ENCODE measurements around the gene ANKS1B. TPM values are rescaled to one million over a fixed set of nuclear protein-coding genes. Genes with fewer than 3 reads are reported as not detected.
"Not testable (repeated sequence)": the region's sequence is repeated elsewhere in the genome, so short reads cannot be mapped to it uniquely, and the experiment has no call there.

Gene ANKS1B
- total RNA-seq, 3 donors from 2014 or later (not counting 1 experiment from before 2014, with no cell fraction given): not detected

- Histone ChIP-seq H3K4me3 (ENCODE audit: low read length) (no peak overlapping the region), H3K36me3 (ENCODE audit: control insufficient read depth, insufficient read depth, low read length) (no peaks in the 10 kb centered on the region), H3K9me3 (ENCODE audit: control insufficient read depth, insufficient read depth, low read length) (no peaks in the 10 kb centered on the region), H3K27me3 (ENCODE audit: control insufficient read depth, insufficient read depth, low read length) (no peaks in the 10 kb centered on the region), H3K4me1 (ENCODE audit: control insufficient read depth, insufficient read depth, low read length) (no peaks in the 10 kb centered on the region), H3K27ac (ENCODE audit: low read length) (no peak overlapping the region)
- no peak for DNase-seq
- ATAC-seq: no peak
- Mint-ChIP-seq H3K9me3 (peaks cover 7 to 17% of the 10 kb centered on the region in 2 donors), H3K4me1 (no peaks in the 10 kb centered on the region), H3K36me3 (no peaks in the 10 kb centered on the region), H3K27ac (no peak overlapping the region), H3K4me3 (no peak overlapping the region), H3K27me3 (ENCODE audit: low read depth in 2 of 2) (no peaks in the 10 kb centered on the region)
- TF ChIP-seq, protein P1, sequence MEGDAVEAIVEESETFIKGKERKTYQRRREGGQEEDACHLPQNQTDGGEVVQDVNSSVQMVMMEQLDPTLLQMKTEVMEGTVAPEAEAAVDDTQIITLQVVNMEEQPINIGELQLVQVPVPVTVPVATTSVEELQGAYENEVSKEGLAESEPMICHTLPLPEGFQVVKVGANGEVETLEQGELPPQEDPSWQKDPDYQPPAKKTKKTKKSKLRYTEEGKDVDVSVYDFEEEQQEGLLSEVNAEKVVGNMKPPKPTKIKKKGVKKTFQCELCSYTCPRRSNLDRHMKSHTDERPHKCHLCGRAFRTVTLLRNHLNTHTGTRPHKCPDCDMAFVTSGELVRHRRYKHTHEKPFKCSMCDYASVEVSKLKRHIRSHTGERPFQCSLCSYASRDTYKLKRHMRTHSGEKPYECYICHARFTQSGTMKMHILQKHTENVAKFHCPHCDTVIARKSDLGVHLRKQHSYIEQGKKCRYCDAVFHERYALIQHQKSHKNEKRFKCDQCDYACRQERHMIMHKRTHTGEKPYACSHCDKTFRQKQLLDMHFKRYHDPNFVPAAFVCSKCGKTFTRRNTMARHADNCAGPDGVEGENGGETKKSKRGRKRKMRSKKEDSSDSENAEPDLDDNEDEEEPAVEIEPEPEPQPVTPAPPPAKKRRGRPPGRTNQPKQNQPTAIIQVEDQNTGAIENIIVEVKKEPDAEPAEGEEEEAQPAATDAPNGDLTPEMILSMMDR (IDR thresholded peaks at IDR 0.05): no peak
- intact Hi-C loops (cut with micrococcal nuclease): no loop called here
Observed at GRCh38 chr12:99257672-99258071, 727.1 kb downstream of the ANKS1B start.

DNA sequence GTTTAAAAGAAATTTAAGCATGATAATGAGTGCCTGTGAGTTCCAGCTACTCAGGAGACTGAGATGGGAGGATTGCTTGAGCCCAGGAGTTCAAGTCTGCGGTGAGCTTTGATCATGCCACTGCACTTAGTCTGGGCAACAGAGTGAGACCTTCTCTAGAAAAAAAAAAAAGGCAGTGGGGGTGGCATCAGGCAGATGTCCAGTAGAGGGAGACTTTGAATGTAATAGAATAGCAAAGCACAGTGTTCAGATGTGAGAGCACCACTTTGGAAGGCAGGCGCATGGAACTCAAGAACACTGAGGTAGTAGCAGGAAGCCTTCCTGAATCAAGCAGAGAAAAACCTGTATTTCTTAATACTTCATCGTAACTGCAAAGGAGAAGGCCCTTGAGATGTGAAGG is 731.7 kb downstream of the ANKS1B start:
- WGBS (ENCODE audit: insufficient coverage): 92% methylated on average over 3 of the region's 3 CpGs
- TF ChIP-seq, protein P1 (IDR thresholded peaks at IDR 0.05): no peak

GRCh38 chr12:99250091-99250490 is 734.6 kb downstream of the ANKS1B start:
- Mint-ChIP-seq H3K27ac (no peak overlapping the region), H3K36me3 (no peaks in the 10 kb centered on the region), H3K27me3 (ENCODE audit: low read depth in 2 of 2) (no peaks in the 10 kb centered on the region), H3K4me3 (no peak overlapping the region), H3K4me1 (no peaks in the 10 kb centered on the region), H3K9me3 (peaks cover 11 to 15% of the 10 kb centered on the region in 2 donors)
- TF ChIP-seq, protein P1 (IDR thresholded peaks at IDR 0.05): no peak
- Histone ChIP-seq H3K4me1 (ENCODE audit: control insufficient read depth, insufficient read depth, low read length) (no peaks in the 10 kb centered on the region), H3K27ac (ENCODE audit: low read length) (no peak overlapping the region), H3K9me3 (ENCODE audit: control insufficient read depth, insufficient read depth, low read length) (peaks cover 3% of the 10 kb centered on the region), H3K36me3 (ENCODE audit: control insufficient read depth, insufficient read depth, low read length) (no peaks in the 10 kb centered on the region), H3K27me3 (ENCODE audit: control insufficient read depth, insufficient read depth, low read length) (no peaks in the 10 kb centered on the region), H3K4me3 (ENCODE audit: low read length) (no peak overlapping the region)
- DNase-seq (no peak), ATAC-seq (no peak)
- WGBS (ENCODE audit: insufficient coverage): 56% methylated on average over 2 of the region's 3 CpGs
- intact Hi-C loops (cut with micrococcal nuclease): no loop called here

More for the DNA sequence above, 731.7 kb downstream of the ANKS1B start:
- ATAC-seq (no peak), DNase-seq (no peak)
- no peaks in the 10 kb centered on the region for H3K4me1 ChIP-seq (ENCODE audit: control insufficient read depth, insufficient read depth, low read length)
- intact Hi-C loops (cut with micrococcal nuclease): no loop called here
- Mint-ChIP-seq H3K9me3 (peaks cover 10 to 18% of the 10 kb centered on the region in 2 donors), H3K27ac (no peak overlapping the region), H3K27me3 (ENCODE audit: low read depth in 2 of 2) (no peaks in the 10 kb centered on the region), H3K4me1 (no peaks in the 10 kb centered on the region), H3K4me3 (no peak overlapping the region), H3K36me3 (no peaks in the 10 kb centered on the region)
- no peak overlapping the region for H3K27ac ChIP-seq (ENCODE audit: low read length)
- H3K9me3 ChIP-seq (ENCODE audit: control insufficient read depth, insufficient read depth, low read length): peaks cover 3% of the 10 kb centered on the region
- H3K27me3 ChIP-seq (ENCODE audit: control insufficient read depth, insufficient read depth, low read length): no peaks in the 10 kb centered on the region
- H3K4me3 ChIP-seq (ENCODE audit: low read length): no peak overlapping the region
- H3K36me3 ChIP-seq (ENCODE audit: control insufficient read depth, insufficient read depth, low read length): no peaks in the 10 kb centered on the region

DNA sequence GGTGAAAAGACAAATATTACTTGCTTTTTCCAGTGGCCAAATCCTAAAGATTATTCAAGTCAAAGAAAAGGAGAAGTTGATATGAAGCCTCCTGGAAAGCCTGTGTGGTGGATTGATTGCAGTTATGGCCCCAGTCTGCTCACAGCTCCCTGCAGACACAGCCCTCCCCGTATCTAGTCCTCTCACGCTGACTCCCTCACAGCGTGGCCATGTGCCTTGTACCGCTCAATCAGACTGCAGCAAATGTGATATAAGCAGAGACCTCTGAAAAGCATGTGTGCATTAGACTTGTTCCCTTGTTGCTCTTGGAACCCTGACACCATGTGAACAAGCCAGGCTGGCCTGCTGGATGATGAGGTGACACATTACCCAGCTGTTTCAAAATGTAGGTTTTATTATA is 735.2 kb downstream of the ANKS1B start:
- H3K27me3 ChIP-seq (ENCODE audit: control insufficient read depth, insufficient read depth, low read length): no peaks in the 10 kb centered on the region
- H3K36me3 ChIP-seq (ENCODE audit: control insufficient read depth, insufficient read depth, low read length): no peaks in the 10 kb centered on the region
- no peaks in the 10 kb centered on the region for H3K4me1 ChIP-seq (ENCODE audit: control insufficient read depth, insufficient read depth, low read length)
- Mint-ChIP-seq H3K9me3 (peaks cover 11 to 15% of the 10 kb centered on the region in 2 donors), H3K4me1 (no peaks in the 10 kb centered on the region), H3K27ac (no peak overlapping the region), H3K4me3 (no peak overlapping the region), H3K27me3 (ENCODE audit: low read depth in 2 of 2) (no peaks in the 10 kb centered on the region), H3K36me3 (no peaks in the 10 kb centered on the region)
- 78% methylated on average over 4 of the region's 4 CpGs for WGBS (ENCODE audit: insufficient coverage)
- DNase-seq: no peak
- TF ChIP-seq, protein P1 (IDR thresholded peaks at IDR 0.05): no peak
- no peak overlapping the region for H3K27ac ChIP-seq (ENCODE audit: low read length)
- no peak overlapping the region for H3K4me3 ChIP-seq (ENCODE audit: low read length)
- H3K9me3 ChIP-seq (ENCODE audit: control insufficient read depth, insufficient read depth, low read length): peaks cover 3% of the 10 kb centered on the region
- no peak for ATAC-seq
- intact Hi-C loops (cut with micrococcal nuclease): no loop called here

DNA sequence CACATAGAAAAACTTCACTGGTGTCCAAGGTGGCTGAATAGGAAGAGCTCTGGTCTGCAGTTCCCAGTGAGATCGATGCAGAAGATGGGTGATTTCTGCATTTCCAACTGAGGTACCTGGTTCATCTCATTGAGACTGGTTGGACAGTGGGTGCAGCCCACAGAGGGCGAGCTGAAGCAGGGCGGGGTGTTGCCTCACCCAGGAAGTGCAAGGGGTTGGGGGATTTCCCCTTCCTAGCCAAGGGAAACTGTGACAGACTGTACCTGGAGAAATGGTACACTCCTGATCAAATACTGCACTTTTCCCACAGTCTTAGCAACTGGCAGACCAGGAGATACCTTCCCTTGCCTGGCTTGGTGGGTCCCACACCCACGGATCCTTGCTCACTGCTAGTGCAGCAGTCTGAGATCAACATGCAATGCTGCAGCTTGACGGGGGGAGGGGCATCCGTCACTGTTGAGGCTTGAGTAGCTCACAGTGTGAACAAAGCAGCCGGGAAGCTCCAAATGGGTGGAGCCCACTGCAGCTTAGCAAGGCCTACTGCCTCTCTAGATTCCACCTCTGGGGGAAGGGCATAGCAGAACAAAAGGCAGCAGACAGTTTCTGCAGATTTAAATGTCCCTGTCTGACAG is 746.7 kb downstream of the ANKS1B start:
- H3K4me1 ChIP-seq (ENCODE audit: control insufficient read depth, insufficient read depth, low read length); DNase-seq; H3K4me3 ChIP-seq (ENCODE audit: low read length); H3K27me3 ChIP-seq (ENCODE audit: control insufficient read depth, insufficient read depth, low read length); H3K36me3 ChIP-seq (ENCODE audit: control insufficient read depth, insufficient read depth, low read length); H3K4me1 Mint-ChIP-seq; ATAC-seq; H3K36me3 Mint-ChIP-seq; H3K27me3 Mint-ChIP-seq (ENCODE audit: low read depth in 2 of 2); H3K27ac Mint-ChIP-seq; H3K4me3 Mint-ChIP-seq; H3K9me3 ChIP-seq (ENCODE audit: control insufficient read depth, insufficient read depth, low read length); intact Hi-C loops (cut with micrococcal nuclease); H3K27ac ChIP-seq (ENCODE audit: low read length): not testable (repeated sequence)
- H3K9me3 Mint-ChIP-seq: peaks cover 16 to 17% of the 10 kb centered on the region in 2 donors
- 53% methylated on average over 7 of the region's 7 CpGs for WGBS (ENCODE audit: insufficient coverage)

Measured in natural killer cell (primary cell).